GM21619 (cell line): ENCODE data around the gene LRRTM4.
"Not testable (repeated sequence)": the region's sequence is repeated elsewhere in the genome, so short reads cannot be mapped to it uniquely, and the experiment has no call there.

Source experiments
- ATAC-seq: cut with Tn5 transposase; IDR thresholded peaks from one replicate; pipeline ENCODE4 v1.9.1; 2021; ENCODE audit not compliant: unreplicated experiment

Gene LRRTM4

DNA sequence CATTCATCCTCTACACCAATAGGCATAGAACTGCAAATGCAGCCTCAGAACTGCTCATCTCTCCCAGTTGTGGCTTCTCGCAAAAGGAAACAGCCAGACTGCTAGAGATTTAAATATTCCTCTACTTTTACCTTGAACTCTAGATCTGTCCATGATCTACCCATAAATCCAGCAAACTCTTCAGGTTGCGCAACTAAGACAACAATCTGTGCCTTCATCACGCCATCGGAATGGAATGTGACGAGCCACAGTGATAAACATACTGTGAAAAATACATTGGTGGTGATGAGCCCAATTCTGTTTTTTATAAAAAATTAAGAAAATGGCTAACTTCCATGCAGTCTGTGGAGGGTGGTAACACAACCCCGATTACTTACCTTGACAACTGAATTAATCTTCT lies 626.7 kb downstream of the LRRTM4 start:
- ATAC-seq: no peak

GRCh38 chr2:76870581-76870980 lies 651.6 kb downstream of the LRRTM4 start:
- no peak for ATAC-seq

DNA sequence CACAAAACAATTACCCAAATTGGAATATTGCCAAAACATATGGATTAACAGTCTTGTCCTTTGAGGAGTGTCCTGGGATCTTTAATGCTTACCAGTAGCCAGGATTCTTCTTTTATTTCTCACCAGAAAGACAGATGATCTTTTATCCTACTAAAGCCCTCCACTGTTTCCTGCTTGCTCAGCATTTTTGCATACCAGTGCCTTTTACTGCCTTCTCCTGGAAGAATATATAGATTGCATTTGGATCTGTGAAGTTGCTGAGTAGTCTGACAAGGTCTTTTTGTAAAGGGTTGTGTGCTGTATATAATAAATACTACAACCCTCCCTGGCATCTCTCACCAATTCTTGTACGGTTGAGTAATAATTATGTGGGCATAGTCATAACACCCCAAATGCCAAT lies 652.2 kb downstream of the LRRTM4 start:
- no peak for ATAC-seq

DNA sequence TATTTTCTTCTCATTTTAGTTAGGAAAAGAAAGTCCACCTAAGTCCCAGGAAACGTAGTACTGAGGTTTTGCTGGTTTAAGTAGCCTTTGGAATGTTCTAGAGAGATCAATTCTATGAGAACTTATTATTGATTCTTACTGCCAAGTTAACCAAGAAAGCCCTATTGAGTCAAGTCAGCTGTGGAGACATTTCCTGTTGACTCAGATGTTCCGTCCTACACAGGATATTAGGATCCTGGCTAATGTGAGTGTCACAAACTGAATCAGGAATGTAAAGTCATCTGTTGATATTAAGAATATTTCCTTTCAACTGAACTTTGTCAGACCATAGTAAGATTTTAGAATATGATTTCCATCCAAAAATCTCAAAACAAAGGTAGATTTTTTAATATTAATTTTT lies 654.3 kb downstream of the LRRTM4 start:
- no peak for ATAC-seq

DNA sequence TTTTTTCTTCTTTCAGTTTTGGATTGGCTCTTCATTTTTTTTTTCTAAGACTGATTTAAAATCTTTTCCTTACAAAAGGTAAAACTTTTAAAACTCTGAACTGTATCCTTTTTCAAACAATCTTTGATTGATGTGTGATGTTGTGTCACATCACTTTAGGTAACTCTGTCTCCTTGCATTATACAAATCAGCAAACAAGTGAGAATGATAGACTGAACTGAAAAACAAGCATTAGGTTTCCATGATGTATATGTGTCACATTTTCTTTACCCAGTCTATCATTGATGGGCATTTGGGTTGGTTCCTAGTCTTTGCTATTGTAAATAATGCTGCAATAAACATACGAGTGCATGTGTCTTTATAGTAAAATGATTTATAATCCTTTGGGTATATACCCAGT lies 655.7 kb downstream of the LRRTM4 start:
- ATAC-seq: no peak

DNA sequence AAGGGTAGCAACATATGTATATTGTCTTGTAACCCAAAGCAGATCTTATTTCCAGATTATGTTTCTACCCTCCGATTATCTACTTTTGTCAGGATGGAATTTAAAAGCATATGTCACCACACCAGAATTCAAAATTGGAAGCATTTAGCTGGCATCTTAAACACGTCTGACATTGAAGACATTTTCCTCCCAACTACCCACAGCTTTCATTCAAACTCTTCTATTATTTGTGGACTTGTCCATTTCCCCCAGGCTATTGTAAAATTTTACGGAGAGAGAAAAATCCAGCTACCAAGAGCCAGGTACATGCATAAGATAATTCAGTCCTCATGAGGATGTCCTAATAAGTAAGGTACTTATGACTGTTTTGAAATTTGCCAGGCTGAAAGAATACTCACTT lies 659.3 kb downstream of the LRRTM4 start:
- no peak for ATAC-seq

GRCh38 chr2:76861708-76862107 lies 660.5 kb downstream of the LRRTM4 start:
- no peak for ATAC-seq

DNA sequence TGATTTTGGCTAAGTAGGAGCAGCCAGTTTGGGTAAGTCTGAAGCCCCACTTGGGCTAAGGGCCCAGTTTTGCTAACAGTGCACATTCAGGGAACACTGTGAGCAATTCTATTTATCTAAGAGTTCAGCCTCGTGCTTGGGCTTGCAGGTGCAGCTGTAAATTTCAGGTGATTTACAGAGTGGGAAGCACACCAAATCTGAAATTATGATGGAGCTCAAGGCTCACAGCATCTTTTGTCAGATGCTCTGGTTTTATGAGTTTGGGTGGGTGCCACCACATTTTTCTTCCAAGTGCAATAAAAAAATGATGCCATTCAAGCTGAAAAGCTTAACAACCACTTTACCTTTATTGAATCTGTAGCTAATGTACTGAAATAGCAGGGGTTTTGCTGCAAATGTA lies 671.2 kb downstream of the LRRTM4 start:
- no peak for ATAC-seq

DNA sequence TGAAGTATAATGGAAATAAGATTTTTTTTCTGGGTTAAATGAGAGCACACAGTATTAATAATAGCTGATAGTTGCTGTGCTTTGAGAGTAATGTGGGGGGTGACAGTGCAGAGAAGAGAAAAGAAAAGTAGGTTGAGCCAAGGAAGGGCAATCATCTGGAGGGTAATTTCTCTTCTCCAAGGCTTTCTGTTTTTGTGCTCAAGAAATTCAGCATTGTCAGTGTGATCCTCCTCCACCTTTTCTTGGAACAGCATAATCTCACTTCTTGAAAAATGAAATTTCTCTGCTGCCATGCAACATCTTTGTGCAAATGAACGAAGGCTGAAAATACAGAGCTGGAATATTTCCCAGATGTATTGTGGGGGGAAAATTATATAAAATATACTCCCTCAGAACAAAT lies 673.1 kb downstream of the LRRTM4 start:
- ATAC-seq: no peak

DNA sequence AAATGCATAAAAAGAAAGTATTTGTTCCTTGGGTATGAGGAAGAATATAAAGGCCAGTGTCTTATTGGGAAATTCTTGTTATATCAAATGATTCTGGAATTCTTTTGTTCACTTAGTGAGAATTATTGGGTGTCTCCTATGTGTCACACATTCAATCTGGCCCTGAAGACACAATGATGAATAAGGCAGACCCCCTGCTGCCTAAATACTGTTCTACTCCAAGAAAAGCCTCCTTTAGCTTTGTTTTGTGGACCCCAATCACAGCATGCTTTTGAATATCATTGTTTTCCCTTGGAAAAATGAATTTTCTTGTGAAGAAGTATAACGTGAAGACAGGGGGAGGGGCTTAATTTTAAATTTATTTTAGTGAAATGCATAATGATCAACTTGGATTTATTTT lies 682.4 kb downstream of the LRRTM4 start:
- ATAC-seq: no peak

GRCh38 chr2:76829374-76830234 lies 692.6 kb downstream of the LRRTM4 start:
- no peak for ATAC-seq

DNA sequence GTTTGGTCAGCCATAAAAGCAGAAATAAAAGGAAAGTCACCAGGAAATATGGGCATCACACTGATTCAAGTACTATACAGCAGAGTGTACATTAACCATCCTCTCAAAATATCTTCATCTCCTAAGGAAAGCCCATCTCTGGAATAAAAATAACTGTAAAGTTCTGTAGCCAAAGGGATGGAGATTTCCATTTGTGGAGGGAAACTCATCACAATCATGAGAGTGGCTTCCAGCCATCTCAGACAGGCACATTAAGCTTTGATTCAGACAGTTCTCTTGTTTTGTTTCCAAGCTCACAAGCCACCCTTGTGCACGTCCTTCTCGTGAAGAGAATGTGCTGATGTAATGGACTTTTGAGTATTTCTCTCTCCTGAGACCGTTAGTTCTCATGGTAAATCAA lies 695.5 kb downstream of the LRRTM4 start:
- ATAC-seq: no peak

DNA sequence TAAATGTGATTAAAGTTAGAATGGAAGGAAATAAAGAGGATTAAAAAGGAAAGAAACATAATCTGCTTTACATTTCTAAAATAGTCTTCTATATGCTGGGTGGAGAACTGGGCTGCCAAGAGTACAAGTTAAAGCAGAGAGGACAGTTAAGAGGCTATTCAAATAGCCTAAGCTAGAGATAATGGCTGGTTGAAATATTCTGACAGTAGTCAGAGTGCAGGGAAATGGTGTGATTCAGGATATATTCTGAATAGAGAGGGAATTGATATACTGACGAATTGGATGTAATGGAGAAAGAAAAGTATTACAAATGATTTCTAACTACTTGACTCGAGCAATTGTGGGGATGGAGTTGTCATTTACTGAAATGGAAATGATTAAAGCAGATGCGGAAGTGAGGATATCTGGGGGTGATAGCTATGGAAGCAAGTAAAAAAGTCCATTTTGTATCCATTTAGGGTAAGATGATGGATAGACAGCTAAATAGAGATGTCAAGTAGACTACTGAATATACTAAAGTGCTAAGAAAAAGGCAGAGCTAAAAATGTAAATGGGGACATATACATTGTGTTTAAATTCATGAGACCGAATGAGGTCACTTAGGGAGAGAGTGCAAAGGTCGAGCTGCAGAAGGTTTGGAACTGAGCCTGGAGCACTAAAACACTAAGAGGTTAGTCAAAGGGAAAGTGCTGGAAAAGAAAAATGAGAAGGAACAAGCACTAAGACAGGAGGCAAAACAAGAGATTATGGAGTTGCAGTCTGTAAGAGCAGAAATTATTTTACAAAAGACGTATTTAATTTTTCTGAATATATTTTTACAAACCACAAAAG lies 696.8 kb downstream of the LRRTM4 start:
- ATAC-seq: no peak

- no peak for ATAC-seq
Measured at GRCh38 chr2:76821731-76822130, 700.4 kb downstream of the LRRTM4 start.

DNA sequence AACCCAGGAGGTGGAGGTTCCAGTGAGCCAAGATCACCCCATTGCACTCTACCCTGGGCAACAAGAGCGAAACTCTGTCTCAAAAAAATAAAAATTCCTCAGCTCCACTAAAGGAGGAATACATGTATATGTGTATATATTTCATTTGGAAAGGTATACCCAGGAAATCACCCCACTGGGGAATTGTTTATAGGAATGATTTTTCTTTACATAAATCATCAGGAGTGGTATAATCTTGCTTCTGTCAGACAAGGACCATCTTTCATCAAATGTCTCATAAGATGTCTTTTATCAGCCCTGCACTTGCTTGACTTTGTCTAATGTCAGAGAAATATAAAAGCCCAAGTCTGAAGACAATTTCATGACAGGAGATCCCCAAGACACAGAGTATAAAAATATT lies 709.1 kb downstream of the LRRTM4 start:
- ATAC-seq: no peak

DNA sequence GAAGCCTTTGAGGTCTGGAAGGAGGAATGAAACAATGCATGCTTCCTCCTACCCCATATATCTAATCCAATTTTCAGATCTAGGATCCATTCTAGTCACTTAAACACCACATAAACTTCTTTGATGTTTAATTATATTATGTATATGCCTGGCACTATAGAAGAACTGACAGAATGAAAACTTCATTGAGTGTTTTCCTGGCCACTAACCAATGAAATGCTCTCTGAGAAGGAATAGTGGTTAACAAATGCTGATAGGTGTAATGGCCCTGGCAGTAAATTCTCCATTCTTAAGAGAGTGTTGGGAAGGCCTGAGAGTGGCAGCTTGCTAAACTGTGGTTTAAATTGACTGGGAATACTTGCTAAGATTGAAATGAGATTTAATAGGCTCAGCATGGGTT lies 710.0 kb downstream of the LRRTM4 start:
- no peak for ATAC-seq

DNA sequence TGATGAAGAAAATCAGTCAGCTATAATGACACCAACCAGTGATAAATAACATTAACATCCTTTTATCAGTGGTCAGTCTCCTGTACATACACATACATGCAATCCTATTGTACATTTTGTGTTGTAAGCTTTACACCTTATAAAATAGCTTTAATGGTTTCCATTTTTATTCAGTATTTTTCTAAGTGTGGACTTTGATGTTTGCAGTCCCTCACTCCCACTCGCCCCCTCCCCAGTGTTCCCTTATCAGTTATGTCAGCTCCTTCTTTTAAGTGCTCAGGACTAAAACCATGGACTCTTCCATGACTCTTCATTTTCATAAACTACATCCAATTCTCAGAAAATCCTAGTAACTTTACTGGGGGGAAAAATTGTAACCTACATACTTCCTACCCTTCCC lies 713.0 kb downstream of the LRRTM4 start:
- ATAC-seq: no peak

- ATAC-seq: no peak
Measured at GRCh38 chr2:76808732-76809131, 713.4 kb downstream of the LRRTM4 start.

- ATAC-seq: no peak
Measured at GRCh38 chr2:76793647-76794334, 728.4 kb downstream of the LRRTM4 start.

DNA sequence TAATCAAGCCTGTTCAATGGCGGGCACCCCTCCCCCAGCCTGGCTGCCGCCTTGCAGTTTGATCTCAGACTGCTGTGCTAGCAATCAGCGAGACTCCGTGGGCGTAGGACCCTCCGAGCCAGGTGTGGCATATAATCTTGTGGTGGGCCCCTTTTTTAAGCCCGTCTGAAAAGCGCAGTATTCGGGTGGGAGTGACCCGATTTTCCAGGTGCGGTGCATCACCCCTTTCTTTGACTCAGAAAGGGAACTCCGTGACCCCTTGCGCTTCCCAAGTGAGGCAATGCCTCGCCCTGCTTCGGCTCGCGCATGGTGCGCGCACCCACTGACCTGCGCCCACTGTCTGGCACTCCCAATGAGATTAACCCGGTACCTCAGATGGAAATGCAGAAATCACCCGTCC lies 740.9 kb downstream of the LRRTM4 start:
- not testable (repeated sequence) for ATAC-seq

DNA sequence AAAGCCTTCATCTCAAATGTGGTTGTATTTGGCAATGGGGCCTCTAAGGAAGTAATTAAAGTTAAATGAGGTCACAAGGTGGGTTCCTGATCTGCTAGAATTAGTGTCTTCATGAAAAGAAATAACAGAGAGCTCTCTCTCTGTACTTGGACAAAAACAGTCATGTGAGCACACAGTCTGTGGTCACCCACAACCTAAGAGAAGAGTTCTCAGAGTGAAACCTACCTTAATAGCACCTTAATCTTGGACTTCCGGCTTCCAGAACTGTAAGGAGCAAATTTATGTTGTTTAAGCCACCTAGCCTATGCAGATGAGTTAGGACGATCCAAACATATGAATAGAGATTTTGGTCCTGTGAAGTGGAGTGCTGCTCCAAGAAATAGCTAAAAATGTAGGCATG lies 758.9 kb downstream of the LRRTM4 start:
- ATAC-seq: no peak

GRCh38 chr2:76760367-76760704 lies 761.8 kb downstream of the LRRTM4 start:
- no peak for ATAC-seq
